ENCODE measurements around the gene SLC35G3.
"Not testable (repeated sequence)": the region's sequence is repeated elsewhere in the genome, so short reads cannot be mapped to it uniquely, and the experiment has no call there.

Gene SLC35G3

GRCh38 chr17:35154196-35155165 lies 39.7 kb downstream of the SLC35G3 start:
- Histone ChIP-seq H3K36me3 (ENCODE audit: insufficient read depth, low read length) (no peaks in the 10 kb centered on the region), H3K4me3 (no peak overlapping the region), H3K9ac (ENCODE audit: insufficient read length) (no peak overlapping the region), H3K27ac (no peak overlapping the region), H3K9me3 (ENCODE audit: low read depth, low read length) (no peaks in the 10 kb centered on the region)
- DNase-seq (ENCODE audit: low read depth, low spot score) = no peak
- TF ChIP-seq FOXP2 (optimal IDR thresholded peaks at IDR 0.05; ENCODE audit: control extremely low read depth, extremely low read length, insufficient read depth) (no peak), POLR2AphosphoS5 (IDR thresholded peaks at IDR 0.05; ENCODE audit: borderline replicate concordance, low read depth, low read length) (no peak), EZH2 (IDR thresholded peaks at IDR 0.05) (no peak)

DNA sequence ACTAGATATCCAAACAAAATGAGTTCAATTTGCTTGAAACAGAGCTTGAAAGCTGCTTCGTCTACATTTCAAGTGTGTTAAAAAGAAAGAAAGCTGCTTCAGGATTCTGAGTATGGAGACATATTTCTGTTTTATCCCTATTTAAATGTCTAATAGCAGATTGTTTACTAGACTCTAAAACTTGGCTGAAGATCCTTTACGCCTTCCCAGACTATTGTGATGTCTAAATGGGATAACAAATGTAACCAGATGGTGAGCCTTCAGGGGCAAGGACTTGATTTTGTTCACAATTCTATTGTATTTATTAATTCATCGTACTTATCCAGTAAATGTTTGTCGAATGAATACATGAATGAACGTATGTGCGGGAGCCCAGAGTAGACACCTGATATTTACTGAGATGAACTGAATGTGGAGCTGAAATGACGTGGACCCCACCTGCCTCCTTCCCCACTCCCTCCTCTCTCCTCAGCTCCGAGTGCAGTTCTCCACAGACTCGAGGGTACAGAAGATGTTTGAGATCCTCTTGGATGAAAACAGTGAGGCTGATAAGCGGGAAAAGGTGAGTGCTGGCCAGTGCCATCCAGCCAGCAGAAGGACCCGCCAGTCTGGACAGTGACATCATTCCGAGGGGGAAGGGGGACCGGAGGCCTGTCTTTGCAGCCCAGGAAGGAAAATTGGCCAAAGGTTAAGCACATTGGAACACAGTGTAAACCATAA lies 41.6 kb downstream of the SLC35G3 start:
- Histone ChIP-seq H3K9me3 (ENCODE audit: low read depth, low read length) (no peaks in the 10 kb centered on the region), H3K4me3 (no peak overlapping the region), H3K27ac (no peak overlapping the region), H3K36me3 (ENCODE audit: insufficient read depth, low read length) (no peaks in the 10 kb centered on the region), H3K9ac (ENCODE audit: insufficient read length) (no peak overlapping the region)
- TF ChIP-seq EZH2 (IDR thresholded peaks at IDR 0.05) (no peak), POLR2AphosphoS5 (IDR thresholded peaks at IDR 0.05; ENCODE audit: borderline replicate concordance, low read depth, low read length) (no peak), FOXP2 (optimal IDR thresholded peaks at IDR 0.05; ENCODE audit: control extremely low read depth, extremely low read length, insufficient read depth) (no peak)
- no peak for DNase-seq (ENCODE audit: low read depth, low spot score)

DNA sequence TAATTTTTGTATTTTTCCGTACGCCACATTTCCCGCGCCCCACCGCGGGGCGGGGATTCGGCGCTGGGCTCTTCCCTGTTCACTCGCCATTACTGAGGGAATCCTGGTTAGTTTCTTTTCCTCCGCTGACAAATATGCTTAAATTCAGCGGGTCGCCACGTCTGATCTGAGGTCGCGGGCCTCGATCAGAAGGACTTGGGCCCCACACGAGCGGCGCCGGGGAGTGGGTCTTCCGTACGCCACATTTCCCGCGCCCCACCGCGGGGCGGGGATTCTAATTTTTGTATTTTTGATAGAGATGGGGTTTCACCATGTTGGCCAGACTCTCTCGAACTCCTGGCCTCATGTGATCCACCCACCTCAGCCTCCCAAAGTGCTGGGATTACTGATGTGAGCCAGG lies 43.1 kb downstream of the SLC35G3 start:
- not testable (repeated sequence) for H3K27ac ChIP-seq; H3K4me3 ChIP-seq; H3K36me3 ChIP-seq (ENCODE audit: insufficient read depth, low read length); DNase-seq (ENCODE audit: low read depth, low spot score); H3K9me3 ChIP-seq (ENCODE audit: low read depth, low read length); H3K9ac ChIP-seq (ENCODE audit: insufficient read length)

DNA sequence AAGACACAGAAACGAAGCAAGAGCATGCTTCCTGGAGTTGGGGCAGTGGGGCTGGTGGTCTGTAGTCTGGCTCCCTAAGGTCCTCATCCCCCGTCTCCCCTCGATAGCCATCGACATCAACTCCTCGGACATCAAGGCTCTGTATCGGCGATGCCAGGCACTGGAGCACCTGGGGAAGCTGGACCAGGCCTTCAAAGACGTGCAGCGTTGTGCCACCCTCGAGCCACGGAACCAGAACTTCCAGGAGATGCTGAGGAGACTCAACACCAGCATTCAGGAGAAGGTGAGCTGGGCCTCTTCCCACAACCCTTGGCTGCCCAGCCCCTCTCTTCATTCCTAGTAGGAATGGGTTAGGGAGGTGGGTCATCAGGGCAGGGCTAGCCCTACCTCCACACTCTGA lies 44.3 kb downstream of the SLC35G3 start:
- no peak for TF ChIP-seq EZH2 (IDR thresholded peaks at IDR 0.05)
- TF ChIP-seq FOXP2 (optimal IDR thresholded peaks at IDR 0.05; ENCODE audit: control extremely low read depth, extremely low read length, insufficient read depth) = no peak
- TF ChIP-seq POLR2AphosphoS5 (IDR thresholded peaks at IDR 0.05; ENCODE audit: borderline replicate concordance, low read depth, low read length) = no peak
- H3K9me3 ChIP-seq (ENCODE audit: low read depth, low read length) = no peaks in the 10 kb centered on the region
- H3K9ac ChIP-seq (ENCODE audit: insufficient read length) = no peak overlapping the region
- no peak overlapping the region for H3K27ac ChIP-seq
- H3K36me3 ChIP-seq (ENCODE audit: insufficient read depth, low read length) = no peaks in the 10 kb centered on the region
- no peak for DNase-seq (ENCODE audit: low read depth, low spot score)
- no peak overlapping the region for H3K4me3 ChIP-seq

- Histone ChIP-seq H3K9ac (ENCODE audit: insufficient read length) (no peak overlapping the region), H3K4me3 (no peak overlapping the region), H3K27ac (no peak overlapping the region), H3K9me3 (ENCODE audit: low read depth, low read length) (no peaks in the 10 kb centered on the region), H3K36me3 (ENCODE audit: insufficient read depth, low read length) (no peaks in the 10 kb centered on the region)
- DNase-seq (ENCODE audit: low read depth, low spot score) = no peak
- TF ChIP-seq POLR2AphosphoS5 (IDR thresholded peaks at IDR 0.05; ENCODE audit: borderline replicate concordance, low read depth, low read length) = no peak
- TF ChIP-seq EZH2 (IDR thresholded peaks at IDR 0.05) = no peak
- TF ChIP-seq FOXP2 (optimal IDR thresholded peaks at IDR 0.05; ENCODE audit: control extremely low read depth, extremely low read length, insufficient read depth) = no peak
These were observed 46.0 kb downstream of the SLC35G3 start for GRCh38 chr17:35148144-35148543.

DNA sequence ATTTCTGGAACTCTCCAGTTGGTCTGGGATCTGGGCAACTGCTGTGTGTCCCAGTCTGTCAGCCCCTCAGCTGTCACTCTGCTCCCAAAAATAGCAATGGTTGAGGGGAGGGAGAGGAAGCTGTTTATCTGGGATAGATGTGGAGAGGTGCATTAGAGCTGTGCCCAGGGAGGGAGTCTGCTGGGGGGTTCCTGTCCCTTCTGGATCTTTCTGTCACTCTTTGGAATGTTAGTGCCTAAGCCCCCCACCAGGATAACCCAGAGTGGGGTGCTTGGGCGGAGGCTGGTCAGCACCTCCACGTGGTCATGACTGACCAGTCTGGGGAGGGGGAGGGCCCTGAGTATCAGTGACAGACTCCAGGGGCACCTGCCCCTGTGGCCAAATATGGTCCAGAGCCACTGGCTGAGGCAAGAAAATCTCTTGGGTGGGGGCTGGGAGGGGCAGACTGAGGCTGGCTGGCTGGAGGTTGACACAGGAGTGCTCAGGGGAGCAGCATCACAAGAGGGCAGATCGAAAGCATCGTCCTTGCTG lies 46.8 kb downstream of the SLC35G3 start, which contains the start of gene UNC45B:
Gene UNC45B (plus strand): TSS at position 443 of the 531 bp plus-strand sequence. CDS start 447 bp downstream, outside the sequence.
- Histone ChIP-seq H3K36me3 (ENCODE audit: insufficient read depth, low read length) (no peaks in the 10 kb centered on the region), H3K27ac (no peak within 1 kb of the TSS), H3K9ac (ENCODE audit: insufficient read length) (no peak within 1 kb of the TSS), H3K4me3 (no peak within 1 kb of the TSS), H3K9me3 (ENCODE audit: low read depth, low read length) (no peaks in the 10 kb centered on the region)
- DNase-seq (ENCODE audit: low read depth, low spot score) = no peak
- TF ChIP-seq POLR2AphosphoS5 (IDR thresholded peaks at IDR 0.05; ENCODE audit: borderline replicate concordance, low read depth, low read length) = no peak
- TF ChIP-seq EZH2 (IDR thresholded peaks at IDR 0.05) = no peak
- TF ChIP-seq FOXP2 (optimal IDR thresholded peaks at IDR 0.05; ENCODE audit: control extremely low read depth, extremely low read length, insufficient read depth) = no peak

DNA sequence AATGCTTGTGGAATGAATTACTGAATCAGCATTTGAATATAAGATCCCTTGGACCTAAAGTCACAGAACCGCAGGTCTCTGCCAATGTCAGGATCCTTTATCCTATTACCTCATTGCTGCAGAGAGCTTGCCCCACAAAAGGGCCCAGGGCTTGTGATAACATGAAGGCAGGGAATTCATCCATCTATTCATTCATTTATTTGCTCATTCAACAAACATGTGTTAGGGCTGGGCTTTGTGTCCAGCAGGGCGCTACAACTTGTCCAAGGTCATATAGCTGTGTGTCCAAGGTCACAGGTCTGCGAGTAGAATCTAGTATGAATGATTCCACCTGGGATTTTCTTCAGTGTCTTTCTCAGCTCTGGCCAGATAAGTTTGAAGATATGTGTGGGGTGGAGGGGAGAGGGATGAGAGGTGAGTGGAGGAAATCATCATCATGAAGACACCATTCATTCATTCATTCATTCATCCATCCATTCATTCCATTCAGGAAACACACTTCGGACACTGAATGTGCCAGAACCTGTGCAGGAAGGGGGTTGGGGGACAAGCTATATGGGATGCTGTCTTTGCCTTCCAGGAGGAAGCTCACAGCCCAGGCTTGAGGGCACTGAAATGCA lies 47.9 kb downstream of the SLC35G3 start:
- Histone ChIP-seq H3K27ac (no peak overlapping the region), H3K9me3 (ENCODE audit: low read depth, low read length) (no peaks in the 10 kb centered on the region), H3K4me3 (no peak overlapping the region), H3K9ac (ENCODE audit: insufficient read length) (no peak overlapping the region), H3K36me3 (ENCODE audit: insufficient read depth, low read length) (no peaks in the 10 kb centered on the region)
- no peak for DNase-seq (ENCODE audit: low read depth, low spot score)
- TF ChIP-seq POLR2AphosphoS5 (IDR thresholded peaks at IDR 0.05; ENCODE audit: borderline replicate concordance, low read depth, low read length) (no peak), EZH2 (IDR thresholded peaks at IDR 0.05) (no peak), FOXP2 (optimal IDR thresholded peaks at IDR 0.05; ENCODE audit: control extremely low read depth, extremely low read length, insufficient read depth) (no peak)

DNA sequence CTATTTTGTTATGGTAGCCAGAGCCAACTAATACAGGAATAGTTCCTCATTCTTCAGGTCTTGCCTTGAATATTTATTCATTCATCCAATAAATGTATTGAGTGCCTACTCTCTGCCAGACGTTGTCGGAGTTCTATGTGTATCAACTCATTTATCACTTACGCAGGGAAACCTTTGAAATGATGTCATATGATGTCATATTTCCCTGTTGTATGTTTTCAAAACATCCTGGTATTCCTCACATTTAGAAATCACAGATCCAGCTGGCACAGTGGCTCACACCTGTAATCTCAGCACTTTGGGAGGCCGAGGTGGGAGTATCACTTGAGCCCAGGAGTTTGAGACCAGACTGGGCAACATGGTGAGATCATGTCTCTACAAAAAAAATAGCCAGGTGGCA lies 49.4 kb downstream of the SLC35G3 start:
- Histone ChIP-seq H3K27ac (no peak overlapping the region), H3K9me3 (ENCODE audit: low read depth, low read length) (no peaks in the 10 kb centered on the region), H3K36me3 (ENCODE audit: insufficient read depth, low read length) (peaks cover under 1% of the 10 kb centered on the region), H3K9ac (ENCODE audit: insufficient read length) (no peak overlapping the region), H3K4me3 (no peak overlapping the region)
- DNase-seq (ENCODE audit: low read depth, low spot score) = no peak
- TF ChIP-seq EZH2 (IDR thresholded peaks at IDR 0.05) (no peak), POLR2AphosphoS5 (IDR thresholded peaks at IDR 0.05; ENCODE audit: borderline replicate concordance, low read depth, low read length) (no peak), FOXP2 (optimal IDR thresholded peaks at IDR 0.05; ENCODE audit: control extremely low read depth, extremely low read length, insufficient read depth) (no peak)
